GM10266 (cell line): ENCODE measurements around the gene BRD3OS.

Experiments used
- DNase-seq: peaks from one replicate; pipeline ENCODE4 v3.0.0; 2012; ENCODE audit errors: extremely low spot score
- TF ChIP-seq, protein P1 (sequence below): IDR thresholded peaks from 2 replicates; pipeline ENCODE4 v1.5.1; 2012; ENCODE audit warnings: mild to moderate bottlenecking, low read depth; ENCODE audit not compliant: control insufficient read depth, insufficient read depth; ENCODE audit errors: missing control alignments

The BRD3OS gene

DNA sequence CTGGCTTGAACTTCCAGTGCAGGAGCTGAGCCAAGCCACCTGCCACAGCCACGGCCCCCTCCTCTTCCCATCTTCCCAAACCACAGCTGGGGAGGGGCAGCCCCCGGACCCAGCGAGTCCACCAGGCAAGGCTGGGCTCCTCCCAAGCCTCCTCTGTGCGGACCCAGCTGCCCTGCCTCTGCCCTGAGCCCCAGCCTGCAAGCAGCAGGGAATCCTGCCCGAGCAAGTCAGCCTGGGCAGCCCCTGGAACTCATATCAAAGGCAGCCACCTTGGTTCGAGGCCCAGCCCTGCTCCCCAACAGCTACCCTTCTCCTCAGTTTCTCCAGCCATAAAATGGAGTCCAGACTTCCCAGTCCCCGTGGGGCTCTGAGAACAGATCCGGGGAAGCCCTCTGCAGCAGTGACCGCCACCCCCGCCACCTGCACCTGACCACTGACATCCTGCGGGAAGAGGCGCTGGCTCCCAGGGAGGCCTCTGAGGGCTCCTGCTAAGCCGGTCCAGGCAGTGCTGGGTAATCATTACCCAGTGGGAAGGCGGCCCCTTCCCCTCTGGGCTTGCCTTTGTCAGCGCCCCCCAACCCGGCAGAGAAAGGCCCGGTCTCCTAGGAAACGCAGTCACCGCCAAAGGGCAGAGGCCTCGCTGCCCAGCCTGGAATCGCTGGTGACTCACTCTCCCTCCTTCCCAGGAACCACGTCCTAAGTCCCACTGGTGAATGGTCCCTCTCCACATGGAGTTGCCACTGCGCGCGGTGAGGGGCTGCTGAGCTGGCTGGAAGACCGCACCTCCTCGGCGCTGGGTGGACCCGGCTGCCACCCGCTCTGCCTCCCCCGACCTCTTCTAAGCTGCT, 34.7 kb upstream of the BRD3OS start:
- DNase-seq: no peak
- TF ChIP-seq, protein P1, sequence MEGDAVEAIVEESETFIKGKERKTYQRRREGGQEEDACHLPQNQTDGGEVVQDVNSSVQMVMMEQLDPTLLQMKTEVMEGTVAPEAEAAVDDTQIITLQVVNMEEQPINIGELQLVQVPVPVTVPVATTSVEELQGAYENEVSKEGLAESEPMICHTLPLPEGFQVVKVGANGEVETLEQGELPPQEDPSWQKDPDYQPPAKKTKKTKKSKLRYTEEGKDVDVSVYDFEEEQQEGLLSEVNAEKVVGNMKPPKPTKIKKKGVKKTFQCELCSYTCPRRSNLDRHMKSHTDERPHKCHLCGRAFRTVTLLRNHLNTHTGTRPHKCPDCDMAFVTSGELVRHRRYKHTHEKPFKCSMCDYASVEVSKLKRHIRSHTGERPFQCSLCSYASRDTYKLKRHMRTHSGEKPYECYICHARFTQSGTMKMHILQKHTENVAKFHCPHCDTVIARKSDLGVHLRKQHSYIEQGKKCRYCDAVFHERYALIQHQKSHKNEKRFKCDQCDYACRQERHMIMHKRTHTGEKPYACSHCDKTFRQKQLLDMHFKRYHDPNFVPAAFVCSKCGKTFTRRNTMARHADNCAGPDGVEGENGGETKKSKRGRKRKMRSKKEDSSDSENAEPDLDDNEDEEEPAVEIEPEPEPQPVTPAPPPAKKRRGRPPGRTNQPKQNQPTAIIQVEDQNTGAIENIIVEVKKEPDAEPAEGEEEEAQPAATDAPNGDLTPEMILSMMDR: no peak

DNA sequence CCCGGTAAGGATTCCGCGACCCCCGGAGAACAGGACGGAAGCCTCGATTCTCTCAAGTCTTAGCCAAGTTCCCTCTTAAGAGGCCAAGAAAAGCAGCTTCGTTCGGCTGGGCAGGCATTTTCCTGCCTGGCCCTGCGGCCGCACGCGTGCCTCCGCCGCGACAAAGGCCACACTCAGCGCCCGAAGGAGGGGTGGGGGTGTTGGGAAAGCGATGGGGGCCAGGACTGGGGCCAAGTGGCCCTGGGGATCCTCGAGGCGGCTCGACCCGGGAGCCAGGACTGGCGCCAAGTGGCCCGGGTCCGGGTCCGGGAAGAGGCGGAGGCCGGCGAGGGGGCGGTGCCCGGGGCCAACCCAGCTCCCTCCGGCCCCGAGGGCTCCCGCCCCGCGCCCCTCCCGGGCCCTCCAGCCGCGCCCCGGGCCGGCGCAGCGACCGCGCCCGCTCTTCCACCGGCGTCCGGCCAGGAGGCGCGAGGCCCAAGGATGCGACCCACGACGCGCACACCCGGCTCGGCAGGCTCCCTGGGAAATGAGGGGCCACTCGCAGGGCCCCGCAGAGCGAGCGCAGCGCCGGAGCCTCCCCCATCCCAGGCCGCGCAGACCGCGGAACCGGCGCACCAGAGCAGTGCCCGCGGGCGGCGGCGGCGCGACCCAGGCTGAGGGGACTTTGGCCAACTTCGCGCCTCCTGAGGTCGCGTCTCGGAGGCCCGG, 33.9 kb upstream of the BRD3OS start:
- no peak for DNase-seq

DNA sequence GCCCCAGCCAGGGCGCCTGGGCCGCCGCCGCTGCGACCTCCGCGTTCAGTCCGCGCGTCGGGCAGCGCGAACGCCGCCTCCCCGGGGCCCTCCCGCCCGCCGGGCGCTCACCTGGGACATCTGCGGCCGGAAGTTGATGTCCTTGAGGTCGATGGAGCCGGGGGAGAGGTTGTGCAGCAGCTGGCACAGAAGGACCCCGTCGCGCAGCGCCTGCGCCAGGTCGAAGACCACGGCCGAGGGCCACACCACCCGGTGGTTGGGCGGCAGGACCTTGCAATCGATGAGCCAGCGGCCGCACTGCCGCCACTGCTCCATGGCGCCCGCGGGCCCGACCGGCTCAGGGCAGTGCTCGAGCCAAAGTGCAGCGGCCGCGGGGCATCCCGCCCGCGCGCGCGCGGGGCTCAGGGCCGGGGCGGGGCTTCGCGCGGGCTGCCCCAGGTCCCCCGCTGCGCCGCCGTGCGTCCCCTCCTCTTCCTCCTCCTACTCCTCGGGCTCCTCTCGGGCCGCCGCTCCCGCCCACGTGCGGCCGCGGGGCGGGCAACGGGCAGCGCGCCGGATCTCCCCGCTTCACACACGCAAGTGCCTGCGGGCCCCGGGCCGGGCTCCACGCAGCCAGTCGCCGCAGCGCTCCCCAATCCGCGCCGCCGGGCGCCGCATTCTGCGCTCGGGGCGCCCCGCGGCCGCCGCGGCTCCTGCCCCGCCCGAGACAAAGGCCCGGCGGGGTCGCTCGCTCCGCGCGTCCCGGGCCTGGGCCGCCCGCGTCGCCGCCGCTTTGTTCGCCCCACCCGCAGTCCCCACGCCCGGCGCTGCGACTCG, 33.1 kb upstream of the BRD3OS start, which contains the start of gene VAV2:
Gene VAV2, minus strand, starts transcription at position 361 of the 816 bp plus-strand sequence. Its CDS starts 46 bp downstream, at position 315.
- peak; percentile 88 for DNase-seq
- TF ChIP-seq, protein P1: no peak

More for the DNA sequence above, 33.9 kb upstream of the BRD3OS start:
- TF ChIP-seq, protein P1: no peak

DNA sequence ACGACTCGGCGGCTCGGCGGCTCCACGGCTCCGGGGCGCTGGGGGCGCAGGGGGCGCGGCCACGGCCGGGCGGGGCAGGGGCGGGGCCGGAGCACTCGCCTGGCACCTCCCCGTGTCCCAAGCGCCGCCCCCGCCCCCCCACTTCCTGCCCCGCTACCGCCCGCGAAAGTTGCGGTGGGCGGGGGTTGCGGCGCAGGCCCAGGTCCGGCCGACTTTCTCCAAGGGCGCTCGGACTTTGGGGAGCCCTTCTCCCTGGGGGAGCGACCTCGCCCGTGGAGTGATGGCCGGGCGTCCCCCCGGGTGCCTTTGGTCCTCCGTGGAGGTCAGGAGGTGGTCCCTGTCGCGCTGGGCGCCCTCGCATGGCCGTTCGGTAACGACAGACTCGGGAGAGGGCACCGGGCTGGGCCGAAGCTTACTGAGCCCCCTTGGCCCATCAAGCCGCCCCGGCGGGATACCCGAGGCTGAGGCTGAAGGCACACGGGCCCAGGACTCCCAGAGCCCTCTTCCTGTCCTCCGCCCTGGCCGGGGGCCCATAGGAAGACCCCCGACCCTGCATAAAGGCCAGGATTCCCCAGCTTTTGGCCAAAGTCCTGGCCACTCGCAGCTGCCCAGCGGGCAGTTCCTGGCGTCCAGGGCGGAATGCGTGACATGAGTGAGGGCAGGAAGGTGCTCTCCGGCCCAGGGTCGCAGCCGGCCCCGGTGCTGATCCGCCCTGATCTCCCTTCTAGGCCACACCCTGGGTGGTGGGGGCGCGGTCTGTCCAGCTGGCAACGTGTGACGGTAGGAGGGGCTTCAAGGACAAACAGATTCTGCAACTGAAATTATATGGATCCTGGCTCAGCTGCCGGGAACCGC, 32.3 kb upstream of the BRD3OS start:
- TF ChIP-seq, protein P1: peak; percentile 57
- DNase-seq: peak; percentile 95

DNA sequence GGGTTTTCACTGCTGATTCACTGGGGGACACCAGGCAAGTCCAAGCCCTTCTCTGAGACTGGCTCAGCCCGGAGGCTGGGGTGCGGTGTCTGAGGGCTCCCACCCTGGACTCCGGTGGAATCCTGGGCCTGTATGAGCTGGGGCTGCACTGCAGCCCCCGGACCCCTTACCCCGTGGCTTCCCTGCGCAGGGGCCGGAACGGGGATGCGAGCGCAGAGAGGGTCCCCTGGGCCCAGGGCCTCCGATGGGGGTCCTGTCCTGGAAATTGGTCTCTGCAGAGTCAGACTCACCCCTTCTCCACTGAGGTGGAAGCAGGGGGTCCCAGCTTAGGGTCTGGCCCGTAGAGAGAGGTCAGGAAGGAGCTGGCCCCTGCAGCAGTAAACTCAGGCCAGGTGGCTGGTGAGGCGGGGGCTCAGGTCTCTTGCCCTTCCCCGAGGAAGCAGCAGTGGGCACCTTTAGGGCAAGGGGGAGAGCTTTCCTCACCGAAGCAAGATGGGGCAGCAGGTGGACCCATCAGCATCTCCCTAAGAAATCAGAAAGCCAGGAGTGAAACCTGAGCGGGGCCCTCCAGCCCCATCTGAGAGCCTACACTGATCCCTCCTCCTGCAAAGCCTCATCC, 31.5 kb upstream of the BRD3OS start:
- no peak for DNase-seq
- TF ChIP-seq, protein P1: no peak
